PFSK-1 (cell line): ENCODE measurements around the gene JPH3.

Source experiments
- FOXP2 ChIP-seq: optimal IDR thresholded peaks from 2 replicates; pipeline ENCODE3; 2011; ENCODE audit warnings: borderline replicate concordance, control low read depth, inconsistent platforms; ENCODE audit not compliant: insufficient read depth; ENCODE audit errors: extremely low read length, extremely low read depth
- POLR2AphosphoS5 ChIP-seq: IDR thresholded peaks from 2 replicates; pipeline ENCODE4 v1.6.1; 2012; ENCODE audit warnings: low read depth, mild to moderate bottlenecking, control low read depth, low read length, moderate library complexity
- SIN3A ChIP-seq: IDR thresholded peaks from 2 replicates; pipeline ENCODE4 v1.6.1; 2012; ENCODE audit warnings: mild to moderate bottlenecking, low read length, moderate library complexity, borderline replicate concordance; ENCODE audit not compliant: insufficient read depth
- TAF1 ChIP-seq: IDR thresholded peaks from 2 replicates; pipeline ENCODE4 v1.6.1; 2012; ENCODE audit warnings: low read length, control low read depth, borderline replicate concordance; ENCODE audit not compliant: insufficient read depth
- TF ChIP-seq, protein P1 (sequence below), 2 experiments: IDR thresholded peaks; 2 replicates each; pipeline versions ENCODE4 v1.6.1 to v1.8.0; 2011 to 2012; ENCODE audit warnings: low read depth in 2 of 2, low read length in 2 of 2, control low read depth in 1 of 2, inconsistent platforms in 1 of 2, mild to moderate bottlenecking in 1 of 2, moderate library complexity in 1 of 2; ENCODE audit not compliant: insufficient read depth in 1 of 2

Gene JPH3

DNA sequence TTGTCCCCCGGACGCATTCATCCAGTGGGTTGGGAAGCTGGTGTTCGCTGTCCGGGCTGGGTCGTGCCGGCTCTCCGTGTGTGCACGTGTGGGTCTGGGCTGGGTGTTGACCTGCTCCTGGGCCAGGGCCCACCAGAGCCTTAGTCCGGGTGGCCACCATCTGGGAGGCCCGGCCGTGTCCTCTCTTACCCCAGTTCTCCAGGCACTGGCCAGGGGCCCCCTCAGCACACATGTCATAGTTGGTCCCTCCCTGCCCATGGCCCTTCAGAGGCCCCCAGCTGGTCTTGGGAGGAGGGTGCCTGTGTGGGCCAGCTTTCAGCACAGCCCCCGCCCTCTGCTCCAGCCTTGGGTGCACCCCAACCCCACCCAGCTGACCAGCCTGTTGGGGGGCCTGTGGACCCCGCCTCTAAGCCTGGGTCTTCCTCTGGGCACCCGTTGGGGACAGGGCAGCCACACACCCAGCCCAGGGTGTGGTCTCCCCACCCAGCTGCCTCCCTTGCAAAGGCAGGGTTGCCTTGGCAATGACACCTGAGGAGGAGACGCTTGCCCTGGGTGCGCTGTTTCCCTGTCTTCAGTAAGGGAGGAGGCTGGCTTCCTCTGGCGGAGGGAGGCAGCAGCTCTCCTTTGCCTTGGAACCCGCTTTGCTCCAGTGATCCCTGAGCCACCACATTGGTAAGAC is 77.4 kb downstream of the JPH3 start:
- no peak for TF ChIP-seq FOXP2
- TF ChIP-seq, protein P1, sequence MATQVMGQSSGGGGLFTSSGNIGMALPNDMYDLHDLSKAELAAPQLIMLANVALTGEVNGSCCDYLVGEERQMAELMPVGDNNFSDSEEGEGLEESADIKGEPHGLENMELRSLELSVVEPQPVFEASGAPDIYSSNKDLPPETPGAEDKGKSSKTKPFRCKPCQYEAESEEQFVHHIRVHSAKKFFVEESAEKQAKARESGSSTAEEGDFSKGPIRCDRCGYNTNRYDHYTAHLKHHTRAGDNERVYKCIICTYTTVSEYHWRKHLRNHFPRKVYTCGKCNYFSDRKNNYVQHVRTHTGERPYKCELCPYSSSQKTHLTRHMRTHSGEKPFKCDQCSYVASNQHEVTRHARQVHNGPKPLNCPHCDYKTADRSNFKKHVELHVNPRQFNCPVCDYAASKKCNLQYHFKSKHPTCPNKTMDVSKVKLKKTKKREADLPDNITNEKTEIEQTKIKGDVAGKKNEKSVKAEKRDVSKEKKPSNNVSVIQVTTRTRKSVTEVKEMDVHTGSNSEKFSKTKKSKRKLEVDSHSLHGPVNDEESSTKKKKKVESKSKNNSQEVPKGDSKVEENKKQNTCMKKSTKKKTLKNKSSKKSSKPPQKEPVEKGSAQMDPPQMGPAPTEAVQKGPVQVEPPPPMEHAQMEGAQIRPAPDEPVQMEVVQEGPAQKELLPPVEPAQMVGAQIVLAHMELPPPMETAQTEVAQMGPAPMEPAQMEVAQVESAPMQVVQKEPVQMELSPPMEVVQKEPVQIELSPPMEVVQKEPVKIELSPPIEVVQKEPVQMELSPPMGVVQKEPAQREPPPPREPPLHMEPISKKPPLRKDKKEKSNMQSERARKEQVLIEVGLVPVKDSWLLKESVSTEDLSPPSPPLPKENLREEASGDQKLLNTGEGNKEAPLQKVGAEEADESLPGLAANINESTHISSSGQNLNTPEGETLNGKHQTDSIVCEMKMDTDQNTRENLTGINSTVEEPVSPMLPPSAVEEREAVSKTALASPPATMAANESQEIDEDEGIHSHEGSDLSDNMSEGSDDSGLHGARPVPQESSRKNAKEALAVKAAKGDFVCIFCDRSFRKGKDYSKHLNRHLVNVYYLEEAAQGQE (IDR thresholded peaks at IDR 0.05; ENCODE audit: insufficient read depth in 1 of 2, low read depth in 2 of 2, low read length in 2 of 2) = no peak
- no peak for TF ChIP-seq SIN3A
- no peak for TF ChIP-seq TAF1
- TF ChIP-seq POLR2AphosphoS5 = no peak

DNA sequence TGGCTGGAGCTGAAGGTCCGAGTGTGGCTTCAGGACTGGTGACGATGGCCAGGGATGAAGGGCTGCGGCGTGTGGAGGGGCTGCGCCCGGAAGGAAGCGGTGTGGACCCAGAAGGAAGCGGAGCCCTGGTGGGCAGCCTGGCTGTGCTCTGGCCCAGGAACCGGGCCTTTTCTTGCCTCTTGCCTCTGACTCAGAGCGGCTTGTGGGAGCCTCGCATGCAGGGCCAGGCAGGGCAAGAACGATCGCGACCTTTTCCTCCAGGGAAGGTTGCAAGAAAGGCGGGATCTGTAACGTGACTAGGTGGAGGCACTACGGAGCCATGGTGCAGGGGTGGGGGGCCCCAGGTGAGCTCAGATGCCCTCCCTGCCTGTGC is 78.0 kb downstream of the JPH3 start:
- TF ChIP-seq TAF1 = no peak
- no peak for TF ChIP-seq SIN3A
- TF ChIP-seq, protein P1 (IDR thresholded peaks at IDR 0.05; ENCODE audit: insufficient read depth in 1 of 2, low read depth in 2 of 2, low read length in 2 of 2) = no peak
- no peak for TF ChIP-seq POLR2AphosphoS5
- TF ChIP-seq FOXP2 = no peak

DNA sequence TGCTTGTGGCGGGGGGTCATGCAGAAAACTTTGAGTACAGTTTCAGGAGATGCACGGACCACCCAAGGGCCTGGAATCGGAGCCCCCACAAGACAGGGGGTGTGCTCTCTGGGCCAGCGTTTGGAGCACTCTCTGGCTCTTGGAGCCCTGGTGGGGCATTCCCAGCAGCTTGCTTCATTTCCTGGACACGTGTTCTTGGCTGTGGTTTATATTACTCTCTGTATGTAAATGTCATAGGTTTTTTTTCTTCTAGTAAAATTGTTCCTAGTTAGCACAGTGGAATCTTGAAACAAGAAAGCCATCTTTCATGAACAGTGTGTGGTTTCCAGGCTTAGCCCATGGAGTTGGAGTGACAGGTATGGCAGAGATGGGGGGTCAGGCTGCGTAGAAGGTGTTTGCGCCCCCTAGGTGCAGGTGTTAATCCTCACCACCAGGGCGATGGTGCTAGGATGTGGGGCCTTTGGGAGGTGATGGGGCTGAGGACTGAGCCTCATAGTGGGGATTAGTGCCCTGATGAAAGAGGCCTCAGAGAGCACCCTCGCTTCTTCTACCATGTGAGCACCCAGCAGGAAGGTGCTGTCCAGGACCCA is 79.8 kb downstream of the JPH3 start:
- TF ChIP-seq POLR2AphosphoS5 (no peak), FOXP2 (no peak), TAF1 (no peak), SIN3A (no peak)
- TF ChIP-seq, protein P1 (IDR thresholded peaks at IDR 0.05; ENCODE audit: insufficient read depth in 1 of 2, low read depth in 2 of 2, low read length in 2 of 2) = no peak

DNA sequence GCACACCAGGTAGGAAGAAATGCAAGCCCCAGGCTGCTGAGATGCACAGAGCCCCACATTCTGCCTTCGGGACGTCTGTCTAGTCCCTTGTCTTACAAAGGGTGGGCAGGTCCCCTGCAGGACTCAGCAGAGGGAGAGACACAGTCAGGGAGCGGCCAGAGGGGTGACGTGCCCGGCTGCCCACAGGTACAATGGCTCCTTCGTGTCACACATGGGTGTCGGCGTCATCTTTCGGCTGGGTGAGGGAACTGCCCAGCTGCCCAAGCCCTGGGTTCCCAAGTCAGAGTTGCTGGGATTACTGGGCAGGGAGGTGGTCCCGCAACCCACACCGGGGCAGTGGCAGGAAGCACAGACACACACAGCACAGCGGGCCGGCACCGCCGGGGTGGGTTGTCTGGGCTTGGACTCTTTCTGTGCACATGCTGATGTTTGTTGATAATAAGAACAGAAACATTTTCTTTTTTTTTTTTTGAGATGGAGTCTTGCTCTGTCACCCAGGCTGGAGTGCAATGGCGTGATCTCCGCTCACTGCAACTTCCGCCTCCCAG is 80.6 kb downstream of the JPH3 start:
- TF ChIP-seq SIN3A (no peak), FOXP2 (no peak), TAF1 (no peak), POLR2AphosphoS5 (no peak)
- TF ChIP-seq, protein P1 (IDR thresholded peaks at IDR 0.05; ENCODE audit: insufficient read depth in 1 of 2, low read depth in 2 of 2, low read length in 2 of 2) = no peak
